ENCODE measurements around the gene ZNF654. TPM values are rescaled to one million over a fixed set of nuclear protein-coding genes. Genes with fewer than 3 reads are reported as not detected.
"Not testable (repeated sequence)": the region's sequence is repeated elsewhere in the genome, so short reads cannot be mapped to it uniquely, and the experiment has no call there.

Gene ZNF654
- total RNA-seq, 1 experiment from 2014 or later: 12.9 TPM

DNA sequence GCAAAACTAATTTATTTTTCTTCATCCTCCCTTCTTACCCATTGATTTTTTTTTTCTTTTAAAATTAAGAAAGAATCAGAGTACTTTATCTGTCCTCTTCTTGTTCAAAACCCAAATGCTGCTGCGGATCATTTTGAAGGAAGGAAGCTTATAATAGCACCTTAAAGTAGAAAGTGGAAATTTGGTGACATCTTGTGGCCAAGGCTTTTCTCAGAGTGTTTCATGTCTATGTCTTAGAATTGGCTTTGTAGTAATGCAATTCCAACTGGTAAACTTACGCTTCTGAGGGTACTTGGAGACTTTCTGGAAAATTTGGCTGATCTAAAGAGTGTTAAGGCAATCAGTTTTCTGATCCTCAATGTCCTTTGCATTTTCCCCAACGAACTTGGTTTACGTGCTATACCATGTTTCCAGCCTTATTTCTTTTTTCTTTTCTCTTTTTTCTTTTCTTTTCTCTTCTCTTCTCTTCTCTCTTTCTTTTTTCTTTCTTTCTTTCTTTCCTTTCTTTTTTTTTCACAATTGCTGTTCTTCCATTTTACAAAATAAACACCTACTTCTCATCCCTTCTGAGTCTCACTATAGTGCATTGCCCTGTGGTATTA lies 121.4 kb downstream of the ZNF654 start:
- Mint-ChIP-seq H3K27ac (ENCODE audit: unreplicated experiment) (no peak overlapping the region), H3K27me3 (ENCODE audit: unreplicated experiment) (no peaks in the 10 kb centered on the region), H3K36me3 (ENCODE audit: insufficient read depth, unreplicated experiment) (no peaks in the 10 kb centered on the region), H3K4me1 (ENCODE audit: low read depth, unreplicated experiment) (no peaks in the 10 kb centered on the region), H3K9me3 (ENCODE audit: low read depth, unreplicated experiment) (peaks cover 5% of the 10 kb centered on the region), H3K4me3 (ENCODE audit: low read depth, unreplicated experiment) (no peak overlapping the region)
- CTCF ChIA-PET: no interaction called here
- peak; percentile 13 for DNase-seq
- BruUV-seq (replicated peaks): no TSS peak
- TF ChIP-seq, protein P1, sequence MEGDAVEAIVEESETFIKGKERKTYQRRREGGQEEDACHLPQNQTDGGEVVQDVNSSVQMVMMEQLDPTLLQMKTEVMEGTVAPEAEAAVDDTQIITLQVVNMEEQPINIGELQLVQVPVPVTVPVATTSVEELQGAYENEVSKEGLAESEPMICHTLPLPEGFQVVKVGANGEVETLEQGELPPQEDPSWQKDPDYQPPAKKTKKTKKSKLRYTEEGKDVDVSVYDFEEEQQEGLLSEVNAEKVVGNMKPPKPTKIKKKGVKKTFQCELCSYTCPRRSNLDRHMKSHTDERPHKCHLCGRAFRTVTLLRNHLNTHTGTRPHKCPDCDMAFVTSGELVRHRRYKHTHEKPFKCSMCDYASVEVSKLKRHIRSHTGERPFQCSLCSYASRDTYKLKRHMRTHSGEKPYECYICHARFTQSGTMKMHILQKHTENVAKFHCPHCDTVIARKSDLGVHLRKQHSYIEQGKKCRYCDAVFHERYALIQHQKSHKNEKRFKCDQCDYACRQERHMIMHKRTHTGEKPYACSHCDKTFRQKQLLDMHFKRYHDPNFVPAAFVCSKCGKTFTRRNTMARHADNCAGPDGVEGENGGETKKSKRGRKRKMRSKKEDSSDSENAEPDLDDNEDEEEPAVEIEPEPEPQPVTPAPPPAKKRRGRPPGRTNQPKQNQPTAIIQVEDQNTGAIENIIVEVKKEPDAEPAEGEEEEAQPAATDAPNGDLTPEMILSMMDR (IDR thresholded peaks at IDR 0.05; ENCODE audit: unreplicated experiment): peak; percentile 18
- intact Hi-C loops (cut with micrococcal nuclease; ENCODE audit: unreplicated experiment): no loop called here

DNA sequence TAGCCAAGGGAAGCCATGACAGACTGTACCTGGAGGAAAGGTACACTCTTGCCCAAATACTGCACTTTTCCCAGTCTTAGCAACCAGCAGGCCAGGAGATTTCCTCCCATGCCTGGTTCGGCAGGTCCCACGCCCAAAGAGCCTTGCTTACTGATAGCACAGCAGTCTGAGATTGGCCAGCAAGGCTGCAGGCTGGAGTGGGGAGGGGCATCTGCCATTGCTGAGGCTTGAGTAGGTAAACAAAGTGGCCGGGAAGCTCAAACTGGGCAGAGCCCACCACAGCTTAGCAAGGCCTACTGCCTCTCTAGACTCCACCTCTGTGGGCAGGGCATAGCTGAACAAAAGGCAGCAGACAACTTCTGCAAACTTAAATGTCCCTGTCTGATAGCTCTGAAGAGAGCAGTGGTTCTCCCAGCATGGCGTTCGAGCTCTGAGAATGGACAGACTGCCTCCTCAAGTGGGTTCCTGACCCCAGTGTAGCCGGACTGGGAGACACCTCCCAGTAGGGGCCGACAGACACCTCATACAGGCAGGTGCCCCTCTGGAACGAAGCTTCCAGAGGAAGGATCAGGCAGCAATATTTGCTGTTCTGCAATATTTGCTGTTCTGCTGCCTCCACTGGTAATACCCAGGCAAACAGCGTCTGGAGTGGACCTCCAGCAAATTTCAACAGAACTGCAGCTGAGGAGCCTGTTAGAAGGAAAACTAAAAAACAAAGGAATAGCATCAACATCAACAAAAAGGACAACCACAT lies 123.3 kb downstream of the ZNF654 start:
- intact Hi-C loops (cut with micrococcal nuclease; ENCODE audit: unreplicated experiment): not testable (repeated sequence)

DNA sequence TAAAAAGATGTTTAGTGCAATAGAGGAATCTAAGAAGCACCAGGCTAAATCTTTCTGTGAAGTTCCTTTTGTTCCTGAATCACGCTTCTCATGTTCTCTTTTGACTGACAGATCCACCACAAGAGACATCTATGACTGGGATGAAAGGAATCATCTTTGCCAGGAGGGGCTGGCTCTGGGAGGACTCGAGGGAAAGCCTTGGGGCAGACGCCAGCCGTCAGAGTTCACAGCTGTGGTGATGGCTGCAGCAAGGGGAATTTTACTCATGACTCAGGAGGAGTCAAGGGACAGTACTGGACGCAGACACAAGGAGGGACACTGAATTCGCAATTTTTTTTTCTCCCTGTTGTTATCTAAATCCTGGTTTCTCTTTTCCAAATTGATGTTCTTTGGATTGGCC lies 129.4 kb downstream of the ZNF654 start:
- CTCF ChIA-PET: no interaction called here
- no peak for DNase-seq
- H3K27me3 Mint-ChIP-seq (ENCODE audit: unreplicated experiment): no peaks in the 10 kb centered on the region

More for the DNA sequence above, 123.3 kb downstream of the ZNF654 start:
- H3K4me3 Mint-ChIP-seq (ENCODE audit: low read depth, unreplicated experiment); BruUV-seq (replicated peaks); H3K27ac Mint-ChIP-seq (ENCODE audit: unreplicated experiment); CTCF ChIA-PET; H3K36me3 Mint-ChIP-seq (ENCODE audit: insufficient read depth, unreplicated experiment); H3K27me3 Mint-ChIP-seq (ENCODE audit: unreplicated experiment); H3K9me3 Mint-ChIP-seq (ENCODE audit: low read depth, unreplicated experiment); DNase-seq; H3K4me1 Mint-ChIP-seq (ENCODE audit: low read depth, unreplicated experiment): not testable (repeated sequence)

DNA sequence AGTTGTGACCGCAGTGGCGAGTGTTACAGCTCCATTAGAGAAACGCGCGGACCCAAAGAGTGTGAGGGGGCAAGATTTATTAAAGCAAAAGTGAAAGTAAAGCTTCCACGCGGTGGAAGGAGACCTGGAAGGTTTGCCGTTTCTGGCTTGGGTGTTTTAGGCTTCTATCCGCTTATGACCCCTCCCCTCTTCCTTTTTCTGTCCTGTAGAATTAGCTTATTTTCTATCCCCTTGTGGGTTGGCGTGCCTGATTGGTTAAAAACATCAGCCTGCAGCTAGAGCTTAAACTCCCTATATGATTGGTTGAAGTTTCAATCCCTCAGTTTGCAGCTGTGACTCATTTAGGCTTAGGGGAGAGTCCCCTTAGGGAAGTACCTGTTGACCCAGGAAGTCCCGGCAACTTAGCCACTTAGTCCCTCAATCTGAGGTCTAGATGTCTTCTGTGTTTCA lies 130.3 kb downstream of the ZNF654 start:
- TF ChIP-seq, protein P1 (IDR thresholded peaks at IDR 0.05; ENCODE audit: unreplicated experiment): no peak
- DNase-seq: no peak
- H3K4me3 Mint-ChIP-seq (ENCODE audit: low read depth, unreplicated experiment): no peak overlapping the region
- CTCF ChIA-PET: no interaction called here
- H3K9me3 Mint-ChIP-seq (ENCODE audit: low read depth, unreplicated experiment): peaks cover 5% of the 10 kb centered on the region
- intact Hi-C loops (cut with micrococcal nuclease; ENCODE audit: unreplicated experiment): no loop called here
- no peaks in the 10 kb centered on the region for H3K27me3 Mint-ChIP-seq (ENCODE audit: unreplicated experiment)
- no TSS peak for BruUV-seq (replicated peaks)
- H3K36me3 Mint-ChIP-seq (ENCODE audit: insufficient read depth, unreplicated experiment): no peaks in the 10 kb centered on the region
- H3K27ac Mint-ChIP-seq (ENCODE audit: unreplicated experiment): no peak overlapping the region
- peaks cover 11% of the 10 kb centered on the region for H3K4me1 Mint-ChIP-seq (ENCODE audit: low read depth, unreplicated experiment)

More for the DNA sequence above, 129.4 kb downstream of the ZNF654 start:
- intact Hi-C loops (cut with micrococcal nuclease; ENCODE audit: unreplicated experiment): no loop called here
- H3K9me3 Mint-ChIP-seq (ENCODE audit: low read depth, unreplicated experiment): peaks cover 5% of the 10 kb centered on the region
- H3K36me3 Mint-ChIP-seq (ENCODE audit: insufficient read depth, unreplicated experiment): no peaks in the 10 kb centered on the region
- TF ChIP-seq, protein P1 (IDR thresholded peaks at IDR 0.05; ENCODE audit: unreplicated experiment): no peak
- peaks cover 11% of the 10 kb centered on the region for H3K4me1 Mint-ChIP-seq (ENCODE audit: low read depth, unreplicated experiment)
- H3K4me3 Mint-ChIP-seq (ENCODE audit: low read depth, unreplicated experiment): no peak overlapping the region
- H3K27ac Mint-ChIP-seq (ENCODE audit: unreplicated experiment): no peak overlapping the region
- BruUV-seq (replicated peaks): no TSS peak

All from Calu3 (cell line).